Vagina (tissue), 2 donors: Measurements from ENCODE around the gene ATP2A2.

Experiments used
- CTCF ChIP-seq, 3 experiments: fragments of 450-650 bp in 2 of 3; fragments of 200-600 bp in 1 of 3; sonication (generic) in 1 of 3; IDR thresholded peaks; one replicate each; pipeline ENCODE4 v1.5.1; 2017 to 2019; ENCODE audit warnings: antibody characterized with exemption in 3 of 3, mild to moderate bottlenecking in 2 of 3, moderate library complexity in 2 of 3
- POLR2A ChIP-seq, 2 donors: fragments of 450-650 bp; IDR thresholded peaks; one replicate each; pipeline ENCODE4 v1.6.1; 2017; ENCODE audit warnings: antibody characterized with exemption in 2 of 2, mild to moderate bottlenecking in 2 of 2, moderate library complexity in 2 of 2

- TF ChIP-seq CTCF (IDR thresholded peaks at IDR 0.05) (no peak), POLR2A (IDR thresholded peaks at IDR 0.05) (no peak)
These were observed 35.8 kb downstream of the ATP2A2 start for GRCh38 chr12:110316861-110317260.
